IPS DF 19.7 (cell line): ENCODE data around the gene TRAF4.
"Not testable (repeated sequence)": the region's sequence is repeated elsewhere in the genome, so short reads cannot be mapped to it uniquely, and the experiment has no call there.

Experiments
- DNase-seq: peaks from one replicate; pipeline ENCODE4 v3.0.0-alpha.2; 2013; ENCODE audit warnings: low read depth, low spot score

Gene TRAF4

GRCh38 chr17:28792877-28793661 lies 49.3 kb downstream of the TRAF4 start:
- DNase-seq: no peak

GRCh38 chr17:28794846-28795441 lies 51.1 kb downstream of the TRAF4 start:
- DNase-seq: not testable (repeated sequence)

- no peak for DNase-seq
Observed at GRCh38 chr17:28796062-28796461, 52.3 kb downstream of the TRAF4 start.
